Endothelial cell of umbilical vein (primary cell): ENCODE measurements around the gene MAN2C1.

Source experiments
- EZH2 ChIP-seq: IDR thresholded peaks from 2 replicates; pipeline ENCODE4 v1.6.1; 2012; ENCODE audit warnings: borderline replicate concordance, low read depth, mild to moderate bottlenecking, moderate library complexity, low read length, inconsistent platforms; ENCODE audit not compliant: severe bottlenecking
- FOS ChIP-seq: IDR thresholded peaks from 2 replicates; pipeline ENCODE4 v1.6.1; 2011; ENCODE audit warnings: mild to moderate bottlenecking, low read length, moderate library complexity, borderline replicate concordance; ENCODE audit not compliant: insufficient read depth
- GATA2 ChIP-seq: IDR thresholded peaks from 2 replicates; pipeline ENCODE4 v1.7.0; 2011; ENCODE audit warnings: low read depth, mild to moderate bottlenecking, moderate library complexity, mixed read lengths, low read length; ENCODE audit not compliant: insufficient read length, insufficient read depth
- MAX ChIP-seq: IDR thresholded peaks from 2 replicates; pipeline ENCODE4 v1.6.1; 2011; ENCODE audit not compliant: insufficient read depth, insufficient read length
- POLR2A ChIP-seq: IDR thresholded peaks from 2 replicates; pipeline ENCODE4 v1.6.1; 2012; ENCODE audit warnings: low read depth, mild to moderate bottlenecking, control low read depth, low read length
- POLR2AphosphoS5 ChIP-seq: IDR thresholded peaks from 2 replicates; pipeline ENCODE4 v1.6.1; 2012; ENCODE audit warnings: low read depth, mild to moderate bottlenecking, control low read depth, low read length, moderate library complexity; ENCODE audit not compliant: insufficient read depth
- TF ChIP-seq, protein P1 (sequence below), 2 donors: IDR thresholded peaks; 1 replicate in 1 of 2; 2 replicates in 1 of 2; pipeline ENCODE4 v1.5.1; 2011; ENCODE audit warnings: low read length in 2 of 2, mild to moderate bottlenecking in 2 of 2, moderate library complexity in 2 of 2, control low read depth in 1 of 2, inconsistent platforms in 1 of 2, low read depth in 1 of 2; ENCODE audit not compliant: insufficient read depth in 1 of 2; ENCODE audit errors: extremely low read depth in 1 of 2

GRCh38 chr15:75403892-75404291, 35.5 kb upstream of the MAN2C1 start:
- TF ChIP-seq POLR2AphosphoS5 (no peak), POLR2A (no peak), EZH2 (no peak), GATA2 (no peak), MAX (no peak), FOS (no peak)
- TF ChIP-seq, protein P1, sequence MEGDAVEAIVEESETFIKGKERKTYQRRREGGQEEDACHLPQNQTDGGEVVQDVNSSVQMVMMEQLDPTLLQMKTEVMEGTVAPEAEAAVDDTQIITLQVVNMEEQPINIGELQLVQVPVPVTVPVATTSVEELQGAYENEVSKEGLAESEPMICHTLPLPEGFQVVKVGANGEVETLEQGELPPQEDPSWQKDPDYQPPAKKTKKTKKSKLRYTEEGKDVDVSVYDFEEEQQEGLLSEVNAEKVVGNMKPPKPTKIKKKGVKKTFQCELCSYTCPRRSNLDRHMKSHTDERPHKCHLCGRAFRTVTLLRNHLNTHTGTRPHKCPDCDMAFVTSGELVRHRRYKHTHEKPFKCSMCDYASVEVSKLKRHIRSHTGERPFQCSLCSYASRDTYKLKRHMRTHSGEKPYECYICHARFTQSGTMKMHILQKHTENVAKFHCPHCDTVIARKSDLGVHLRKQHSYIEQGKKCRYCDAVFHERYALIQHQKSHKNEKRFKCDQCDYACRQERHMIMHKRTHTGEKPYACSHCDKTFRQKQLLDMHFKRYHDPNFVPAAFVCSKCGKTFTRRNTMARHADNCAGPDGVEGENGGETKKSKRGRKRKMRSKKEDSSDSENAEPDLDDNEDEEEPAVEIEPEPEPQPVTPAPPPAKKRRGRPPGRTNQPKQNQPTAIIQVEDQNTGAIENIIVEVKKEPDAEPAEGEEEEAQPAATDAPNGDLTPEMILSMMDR (IDR thresholded peaks at IDR 0.05; ENCODE audit: extremely low read depth in 1 of 2, insufficient read depth in 1 of 2, low read depth in 1 of 2, low read length in 2 of 2) = no peak
